OCI-LY3 (cell line): Measurements from ENCODE around the gene TTC9.

ENCODE experiments used
- H2AFZ ChIP-seq: fragments of 200-600, 300-600 bp; shearing (Covaris generic); 2 replicates; pipeline ENCODE4 v1.6.0; 2014; ENCODE audit warnings: antibody characterized with exemption, low read depth, low read length
- H3K27ac ChIP-seq: fragments of 200-600, 300-600 bp; sonication (generic); 2 replicates; pipeline ENCODE4 v1.5.1; 2014; ENCODE audit warnings: mild to moderate bottlenecking, low read length, moderate library complexity, mixed read lengths
- H3K27me3 ChIP-seq: fragments of 200-600, 300-600 bp; sonication (generic); 2 replicates; pipeline ENCODE4 v1.6.1; 2014; ENCODE audit warnings: low read depth, low read length, mixed read lengths
- H3K36me3 ChIP-seq: fragments of 200-600, 300-600 bp; sonication (generic); replicated peaks from 2 replicates; pipeline ENCODE3; 2014; ENCODE audit warnings: low read depth, low read length, mixed read lengths
- H3K4me1 ChIP-seq: fragments of 300-600, 200-600 bp; sonication (generic); 2 replicates; pipeline ENCODE4 v1.6.1; 2014; ENCODE audit warnings: low read length, mixed read lengths
- H3K4me2 ChIP-seq: fragments of 200-600, 300-600 bp; sonication (generic); 2 replicates; pipeline ENCODE4 v1.6.1; 2014; ENCODE audit warnings: low read length, mixed read lengths
- H3K4me3 ChIP-seq: fragments of 300-600, 200-600 bp; sonication (generic); 2 replicates; pipeline ENCODE4 v1.5.1; 2014; ENCODE audit warnings: antibody characterized with exemption, mild to moderate bottlenecking, low read length, moderate library complexity
- H3K79me2 ChIP-seq: fragments of 300-600, 200-600 bp; shearing (Covaris generic); 2 replicates; pipeline ENCODE4 v1.6.1; 2014; ENCODE audit warnings: mild to moderate bottlenecking, low read length, mixed read lengths
- H3K9ac ChIP-seq: fragments of 300-600, 200-600 bp; shearing (Covaris generic); 2 replicates; pipeline ENCODE4 v1.6.0; 2014; ENCODE audit warnings: mild to moderate bottlenecking, low read length, moderate library complexity
- H3K9me3 ChIP-seq: fragments of 200-600, 300-600 bp; shearing (Covaris generic); 2 replicates; pipeline ENCODE4 v1.6.1; 2014; ENCODE audit warnings: low read length, mixed read lengths; ENCODE audit not compliant: insufficient read depth
- H4K20me1 ChIP-seq: fragments of 200-600, 300-600 bp; sonication (generic); 2 replicates; pipeline ENCODE4 v1.6.1; 2016; ENCODE audit warnings: low read length, mixed read lengths; ENCODE audit not compliant: insufficient read depth
- CTCF ChIP-seq: fragments of 200-600, 300-600 bp; sonication (generic); IDR thresholded peaks from 2 replicates; pipeline ENCODE4 v1.5.1; 2014; ENCODE audit warnings: antibody characterized with exemption, low read length, low read depth
- EZH2phosphoT487 ChIP-seq: fragments of 200-600 bp; shearing (Covaris generic); IDR thresholded peaks from 2 replicates; pipeline ENCODE4 v1.6.1; 2018; ENCODE audit warnings: antibody characterized with exemption, mixed run types, low read depth

Gene TTC9

GRCh38 chr14:70651522-70651921 lies 9.8 kb downstream of the TTC9 start:
- Histone ChIP-seq H2AFZ (no peak overlapping the region), H3K4me1 (no peaks in the 10 kb centered on the region), H3K4me2 (no peak overlapping the region), H3K27me3 (peaks cover 25% of the 10 kb centered on the region), H3K79me2 (no peaks in the 10 kb centered on the region), H3K4me3 (no peak overlapping the region), H3K27ac (no peak overlapping the region), H3K9ac (no peak overlapping the region), H3K36me3 (no peaks in the 10 kb centered on the region), H3K9me3 (peaks cover 3% of the 10 kb centered on the region; the same call in 1 of the 2 replicates), H4K20me1 (no peaks in the 10 kb centered on the region)
- TF ChIP-seq CTCF (no peak), EZH2phosphoT487 (no peak)

- Histone ChIP-seq H3K9ac (no peak overlapping the region), H3K27ac (no peak overlapping the region), H2AFZ (no peak overlapping the region), H3K27me3 (peaks cover 29% of the 10 kb centered on the region), H3K4me2 (no peak overlapping the region), H4K20me1 (no peaks in the 10 kb centered on the region), H3K4me1 (no peaks in the 10 kb centered on the region), H3K79me2 (no peaks in the 10 kb centered on the region), H3K4me3 (no peak overlapping the region), H3K36me3 (no peaks in the 10 kb centered on the region), H3K9me3 (peaks cover 3% of the 10 kb centered on the region; the same call in 1 of the 2 replicates)
- TF ChIP-seq EZH2phosphoT487 (no peak), CTCF (no peak)
Measured at GRCh38 chr14:70652871-70653270, 11.2 kb downstream of the TTC9 start.

GRCh38 chr14:70653662-70654061 lies 11.9 kb downstream of the TTC9 start:
- no peaks in the 10 kb centered on the region for H4K20me1 ChIP-seq
- H3K4me2 ChIP-seq = no peak overlapping the region
- H3K36me3 ChIP-seq = no peaks in the 10 kb centered on the region
- H3K9ac ChIP-seq = no peak overlapping the region
- H3K79me2 ChIP-seq = no peaks in the 10 kb centered on the region
- peaks cover 24% of the 10 kb centered on the region for H3K27me3 ChIP-seq
- H3K4me3 ChIP-seq = no peak overlapping the region
- peaks cover 2% of the 10 kb centered on the region for H3K4me1 ChIP-seq
- H2AFZ ChIP-seq = no peak overlapping the region
- peaks cover 3% of the 10 kb centered on the region; the same call in 1 of the 2 replicates for H3K9me3 ChIP-seq
- H3K27ac ChIP-seq = no peak overlapping the region
- no peak for TF ChIP-seq EZH2phosphoT487
- no peak for TF ChIP-seq CTCF

- Histone ChIP-seq H3K9ac (no peak overlapping the region), H4K20me1 (no peaks in the 10 kb centered on the region), H3K27ac (no peak overlapping the region), H3K9me3 (peaks cover 3% of the 10 kb centered on the region; the same call in 1 of the 2 replicates), H3K4me1 (peaks cover 9% of the 10 kb centered on the region), H3K4me2 (no peak overlapping the region), H3K4me3 (no peak overlapping the region), H3K36me3 (no peaks in the 10 kb centered on the region), H3K79me2 (no peaks in the 10 kb centered on the region), H3K27me3 (peaks cover 15% of the 10 kb centered on the region), H2AFZ (no peak overlapping the region)
- TF ChIP-seq CTCF (no peak), EZH2phosphoT487 (no peak)
Measured at GRCh38 chr14:70654632-70655031, 12.9 kb downstream of the TTC9 start.
